Measurements from ENCODE around the gene TCIRG1. TPM values are rescaled to one million over a fixed set of nuclear protein-coding genes. Genes with fewer than 3 reads are reported as not detected.

TCIRG1 gene
- total RNA-seq, 4 donors from 2014 or later, result 13.4 to 24.5 (median 14.1) TPM

DNA sequence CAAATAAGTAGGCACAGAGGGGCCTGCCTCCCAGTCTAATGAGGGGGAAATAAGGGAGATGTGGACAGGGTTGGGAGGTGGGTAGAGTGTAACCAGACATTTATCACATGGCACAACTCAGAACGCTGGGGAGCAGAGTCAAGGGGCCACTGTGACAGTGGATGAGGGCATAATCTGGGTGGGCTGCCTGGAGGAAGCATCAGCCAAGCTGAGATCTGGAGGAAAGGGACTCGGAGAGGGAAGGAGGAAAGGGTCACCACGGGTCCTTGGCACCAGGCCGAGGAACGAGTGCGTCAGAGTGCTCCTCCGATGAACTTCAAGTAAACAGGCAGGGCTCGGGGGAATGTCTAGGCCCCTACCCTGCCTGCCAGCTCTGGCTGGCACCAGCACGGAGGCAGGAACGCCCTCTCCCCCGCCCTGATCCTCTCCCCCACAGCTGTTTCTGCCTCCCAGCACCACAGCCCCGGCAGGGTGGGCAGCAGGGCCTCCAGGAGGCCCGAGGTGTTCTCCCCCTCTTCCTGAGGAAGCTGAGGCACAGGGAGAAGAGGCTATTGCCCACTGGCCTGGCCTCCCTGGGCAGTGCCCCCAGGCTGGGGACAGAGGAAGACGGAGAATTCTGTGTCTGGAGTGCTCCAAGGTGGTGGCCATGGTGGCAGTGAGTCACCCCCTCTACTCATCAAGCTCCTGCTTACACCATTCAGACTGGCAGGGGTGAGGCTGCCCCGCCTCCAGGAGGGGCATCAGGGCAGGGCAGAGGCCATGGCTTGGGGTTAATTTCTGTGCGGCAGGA is 24.5 kb upstream of the TCIRG1 start:
- ATAC-seq, result no peak
- Histone ChIP-seq H3K27ac (no peak overlapping the region), H3K36me3 (no peaks in the 10 kb centered on the region), H3K4me3 (no peak overlapping the region), H3K27me3 (no peaks in the 10 kb centered on the region), H3K4me1 (peaks cover 7 to 18% of the 10 kb centered on the region in 2 donors), H3K9me3 (no peaks in the 10 kb centered on the region)
- no peak for DNase-seq
- in situ Hi-C loops (cut with MboI; ENCODE audit: low sequenced_read_pairs in 4 of 4) (no loop called here), intact Hi-C loops (cut with DNase I; ENCODE audit: low total_unique reads) (no loop called here)
- no peak for TF ChIP-seq POLR2A (IDR thresholded peaks at IDR 0.05)
- TF ChIP-seq CTCF (IDR thresholded peaks at IDR 0.05 in 4 of 5, conservative IDR thresholded peaks at IDR 0.05 in 1 of 5), result no peak

DNA sequence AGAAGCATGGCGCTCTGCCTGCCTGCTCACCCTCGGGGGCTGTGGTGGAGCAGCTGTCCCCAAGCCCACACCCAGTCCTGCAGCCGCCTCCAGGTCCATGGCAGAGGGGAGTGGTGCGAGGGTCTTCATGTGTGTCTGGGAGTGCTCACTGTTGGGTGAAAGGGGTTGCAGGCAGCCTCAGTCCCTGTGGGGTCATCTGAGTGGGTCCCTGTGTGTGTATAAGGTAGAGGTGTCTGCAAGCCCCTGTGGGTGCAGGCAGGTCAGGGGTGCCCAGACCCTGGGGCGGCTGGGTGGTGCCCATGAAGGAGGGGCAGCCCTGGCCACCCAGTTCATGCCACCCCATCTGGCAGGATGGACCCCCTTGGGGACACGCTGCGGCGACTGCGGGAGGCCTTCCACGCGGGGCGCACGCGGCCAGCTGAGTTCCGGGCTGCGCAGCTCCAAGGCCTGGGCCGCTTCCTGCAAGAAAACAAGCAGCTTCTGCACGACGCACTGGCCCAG is 23.8 kb upstream of the TCIRG1 start:
- DNase-seq (no peak), ATAC-seq (no peak)
- Histone ChIP-seq H3K4me3 (no peak overlapping the region), H3K9me3 (no peaks in the 10 kb centered on the region), H3K4me1 (peaks cover 6 to 13% of the 10 kb centered on the region in 2 donors), H3K27me3 (no peaks in the 10 kb centered on the region), H3K36me3 (no peaks in the 10 kb centered on the region), H3K27ac (no peak overlapping the region)
- in situ Hi-C loops (cut with MboI; ENCODE audit: low sequenced_read_pairs in 4 of 4) (no loop called here), intact Hi-C loops (cut with DNase I; ENCODE audit: low total_unique reads) (no loop called here)
- TF ChIP-seq CTCF (IDR thresholded peaks at IDR 0.05 in 4 of 5, conservative IDR thresholded peaks at IDR 0.05 in 1 of 5) (no peak), POLR2A (IDR thresholded peaks at IDR 0.05) (no peak)

- Histone ChIP-seq H3K36me3 (no peaks in the 10 kb centered on the region), H3K27me3 (no peaks in the 10 kb centered on the region), H3K4me1 (peaks cover 1 to 9% of the 10 kb centered on the region in 2 donors), H3K27ac (no peak overlapping the region), H3K4me3 (no peak overlapping the region), H3K9me3 (no peaks in the 10 kb centered on the region)
- intact Hi-C loops (cut with DNase I; ENCODE audit: low total_unique reads) (no loop called here), in situ Hi-C loops (cut with MboI; ENCODE audit: low sequenced_read_pairs in 4 of 4) (no loop called here)
- DNase-seq (no peak), ATAC-seq (no peak)
- no peak for TF ChIP-seq POLR2A (IDR thresholded peaks at IDR 0.05)
- TF ChIP-seq CTCF (IDR thresholded peaks at IDR 0.05 in 4 of 5, conservative IDR thresholded peaks at IDR 0.05 in 1 of 5), result no peak
Observed at GRCh38 chr11:68015467-68015866, 23.4 kb upstream of the TCIRG1 start.

DNA sequence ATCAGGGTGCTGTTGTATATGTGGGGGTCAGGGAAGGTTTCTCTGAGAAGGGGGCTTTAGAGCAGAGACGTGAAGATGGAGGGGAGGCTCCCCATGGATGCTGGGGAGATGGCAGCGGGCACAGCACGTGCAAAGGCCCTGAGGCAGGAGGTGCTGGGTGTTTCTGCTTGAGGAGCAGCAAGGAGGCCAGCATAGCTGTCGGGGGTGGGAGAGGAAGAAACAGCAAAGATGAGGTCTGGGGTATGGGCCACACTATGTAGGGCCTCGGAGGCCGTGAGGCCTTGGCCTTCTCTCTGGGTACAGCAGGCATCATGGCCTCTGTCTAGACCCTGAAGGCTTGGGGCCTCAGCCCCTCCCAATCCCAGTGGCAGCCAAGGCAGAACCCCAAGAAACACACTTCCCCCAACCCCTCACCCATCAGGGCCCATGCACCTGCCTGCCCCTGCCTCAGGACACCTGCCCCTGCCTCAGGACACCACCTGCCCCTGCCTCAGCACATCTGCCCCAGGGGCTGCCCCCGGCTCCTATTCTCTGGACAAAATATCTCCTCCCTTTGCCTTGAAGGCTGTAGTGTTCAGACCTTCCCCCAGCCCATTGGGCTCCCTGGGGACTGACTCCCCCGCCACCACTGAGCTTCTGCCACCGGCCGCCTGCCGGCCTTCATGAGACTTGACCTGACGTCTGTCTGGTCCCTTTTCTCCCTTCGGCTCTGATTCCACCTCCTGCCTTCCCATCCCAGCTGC is 22.5 kb upstream of the TCIRG1 start:
- Histone ChIP-seq H3K9me3 (no peaks in the 10 kb centered on the region), H3K27ac (no peak overlapping the region), H3K27me3 (no peaks in the 10 kb centered on the region), H3K36me3 (no peaks in the 10 kb centered on the region), H3K4me1 (peaks cover 0 to under 1% of the 10 kb centered on the region in 2 donors), H3K4me3 (no peak overlapping the region)
- DNase-seq, result no peak
- intact Hi-C loops (cut with DNase I; ENCODE audit: low total_unique reads) (no loop called here), in situ Hi-C loops (cut with MboI; ENCODE audit: low sequenced_read_pairs in 4 of 4) (no loop called here)
- ATAC-seq, result no peak
- TF ChIP-seq POLR2A (IDR thresholded peaks at IDR 0.05) (no peak), CTCF (IDR thresholded peaks at IDR 0.05 in 4 of 5, conservative IDR thresholded peaks at IDR 0.05 in 1 of 5) (no peak)
